Measurements from ENCODE around the gene NPFFR2. TPM values are rescaled to one million over a fixed set of nuclear protein-coding genes. Genes with fewer than 3 reads are reported as not detected.
"Not testable (repeated sequence)": the region's sequence is repeated elsewhere in the genome, so short reads cannot be mapped to it uniquely, and the experiment has no call there.

Gene NPFFR2
- total RNA-seq, 1 experiment from 2014 or later = not detected

DNA sequence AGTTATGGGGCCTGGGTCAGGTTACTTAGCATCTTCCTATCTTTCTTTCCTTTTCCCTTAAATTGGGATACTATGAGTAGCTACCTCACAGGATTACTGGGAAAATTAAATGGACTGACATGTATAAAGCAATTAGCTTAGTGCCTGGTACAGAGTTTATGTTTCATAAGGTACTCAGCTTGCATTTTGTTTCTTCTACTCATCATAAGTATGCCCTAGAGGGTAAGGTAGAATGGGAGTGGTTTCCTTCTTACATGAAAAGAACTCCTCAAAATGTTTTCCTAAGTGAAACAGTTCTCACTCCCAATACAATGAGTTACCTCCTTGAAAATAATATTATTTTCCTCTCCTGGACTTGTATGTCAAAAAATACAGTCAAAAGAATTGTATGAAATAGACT, 75.7 kb downstream of the NPFFR2 start:
- no peak for DNase-seq (ENCODE audit: low read depth, low spot score)
- in situ Hi-C loops (cut with HindIII; ENCODE audit: low pct_unique_long_range_greater_than_20kb, low sequenced_read_pairs) = no loop called here

DNA sequence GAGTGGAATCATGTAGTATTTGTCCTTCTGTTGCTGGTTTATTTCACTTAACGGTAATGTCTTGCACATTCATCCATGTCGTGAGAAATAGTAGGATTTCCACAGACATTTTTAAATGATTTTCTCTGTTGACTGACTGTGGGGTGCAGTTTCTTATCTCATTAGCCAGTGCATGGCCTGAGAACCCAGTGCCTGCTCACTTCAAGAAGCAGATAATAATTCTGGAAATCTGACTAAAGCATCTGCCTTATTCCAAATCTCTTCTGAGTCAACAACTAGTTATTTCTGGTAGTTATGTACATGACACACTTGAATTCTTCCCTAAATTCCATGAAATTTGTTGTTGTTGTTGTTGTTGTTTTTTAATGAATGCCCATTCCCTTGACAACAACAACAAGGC, 77.6 kb downstream of the NPFFR2 start:
- in situ Hi-C loops (cut with HindIII; ENCODE audit: low pct_unique_long_range_greater_than_20kb, low sequenced_read_pairs) = no loop called here
- DNase-seq (ENCODE audit: low read depth, low spot score) = no peak

DNA sequence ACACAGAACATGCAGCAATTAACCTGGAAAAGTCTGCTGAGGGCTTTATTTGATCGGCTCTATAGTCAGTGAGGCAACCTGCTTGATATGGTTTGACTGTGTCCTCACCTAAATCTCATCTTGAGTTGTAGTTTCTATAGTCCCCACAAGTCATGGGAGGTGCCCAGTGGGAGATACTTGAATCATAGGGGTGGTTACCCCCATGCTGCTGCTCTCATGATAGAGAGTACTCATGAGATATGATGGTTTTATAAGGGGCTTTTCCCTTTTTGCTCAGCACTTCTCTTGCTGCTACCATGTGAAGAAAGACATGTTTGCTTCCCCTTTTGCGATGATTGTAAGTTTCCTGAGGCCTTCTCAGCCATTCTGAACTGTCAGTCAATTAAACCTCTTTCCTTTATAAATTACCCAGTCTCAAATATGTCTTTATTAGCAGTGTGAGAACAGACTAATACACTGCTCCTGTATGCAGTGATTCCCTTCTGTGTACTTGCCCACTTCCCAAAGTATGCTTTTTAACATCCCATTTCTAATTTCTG, 78.2 kb downstream of the NPFFR2 start:
- in situ Hi-C loops (cut with HindIII; ENCODE audit: low pct_unique_long_range_greater_than_20kb, low sequenced_read_pairs) = no loop called here
- DNase-seq (ENCODE audit: low read depth, low spot score) = no peak

DNA sequence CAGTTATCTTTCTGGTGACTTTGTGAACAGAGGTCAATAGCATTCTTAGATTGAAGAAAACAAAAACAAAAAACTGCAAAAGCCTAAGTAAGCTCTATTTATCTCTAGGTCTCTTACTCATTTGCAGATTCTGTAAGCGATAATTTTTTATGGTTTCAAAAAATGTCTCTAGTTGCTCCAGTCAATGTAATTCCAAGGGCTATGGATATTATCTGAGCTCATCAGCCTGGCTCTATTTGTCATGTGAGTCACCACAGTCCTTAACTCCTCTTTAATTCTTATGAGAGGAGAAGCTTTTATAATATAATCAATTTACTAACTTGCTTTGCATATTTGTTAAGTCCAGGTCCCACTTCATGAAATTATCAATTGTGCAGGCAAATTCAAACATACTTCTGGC, 79.1 kb downstream of the NPFFR2 start:
- no peak for DNase-seq (ENCODE audit: low read depth, low spot score)

DNA sequence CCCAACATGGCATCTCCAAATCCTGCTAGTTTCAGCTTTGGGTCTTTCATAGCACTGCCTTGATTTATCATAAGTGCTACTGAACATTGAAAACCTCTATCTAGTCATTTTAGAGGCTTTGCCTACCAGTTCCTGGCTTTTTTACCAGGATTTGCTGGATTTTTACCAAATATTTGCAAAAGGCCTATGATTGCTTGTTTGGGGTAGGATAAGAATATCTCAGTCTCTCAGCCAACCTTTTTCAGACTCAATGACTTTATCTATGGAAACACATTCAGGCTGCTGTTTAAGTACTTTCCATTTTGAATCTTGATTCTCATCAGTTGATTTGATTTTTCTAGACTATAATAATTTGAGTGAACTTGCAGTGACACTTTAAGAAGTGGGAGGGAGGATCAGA, 80.1 kb downstream of the NPFFR2 start:
- in situ Hi-C loops (cut with HindIII; ENCODE audit: low pct_unique_long_range_greater_than_20kb, low sequenced_read_pairs) = no loop called here
- no peak for DNase-seq (ENCODE audit: low read depth, low spot score)

More for the DNA sequence above, 79.1 kb downstream of the NPFFR2 start:
- in situ Hi-C loops (cut with HindIII; ENCODE audit: low pct_unique_long_range_greater_than_20kb, low sequenced_read_pairs) = no loop called here

DNA sequence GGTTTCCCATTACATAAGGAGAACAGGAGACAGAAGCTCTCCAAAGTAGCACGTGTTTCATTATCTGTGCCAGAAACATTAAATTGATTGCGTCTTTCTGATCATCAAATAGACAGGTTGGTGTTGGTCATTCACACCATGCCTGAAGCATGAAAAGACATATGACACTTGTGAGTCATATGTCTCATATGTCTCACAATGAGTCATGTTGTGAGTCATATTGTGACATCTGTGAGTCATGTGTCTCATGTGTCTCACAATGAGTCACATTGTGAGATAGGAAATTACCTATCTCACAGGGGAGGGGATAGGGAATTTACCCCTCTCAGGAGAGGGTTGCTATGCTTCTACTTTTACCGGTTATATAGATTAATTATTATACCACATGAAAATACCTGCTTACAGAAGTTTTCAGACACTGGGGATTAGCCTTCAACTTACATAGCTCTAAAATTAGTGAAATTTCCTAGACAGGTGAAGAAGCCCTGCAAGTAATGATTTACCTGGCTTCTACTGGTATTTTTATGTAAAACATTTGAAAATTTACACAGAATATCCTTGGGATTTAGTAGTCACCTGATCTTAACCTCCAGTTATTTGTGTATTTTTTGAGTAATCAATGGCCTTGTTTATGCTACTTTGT, 80.8 kb downstream of the NPFFR2 start:
- peak; percentile 28 for DNase-seq (ENCODE audit: low read depth, low spot score)
- in situ Hi-C loops (cut with HindIII; ENCODE audit: low pct_unique_long_range_greater_than_20kb, low sequenced_read_pairs) = no loop called here

DNA sequence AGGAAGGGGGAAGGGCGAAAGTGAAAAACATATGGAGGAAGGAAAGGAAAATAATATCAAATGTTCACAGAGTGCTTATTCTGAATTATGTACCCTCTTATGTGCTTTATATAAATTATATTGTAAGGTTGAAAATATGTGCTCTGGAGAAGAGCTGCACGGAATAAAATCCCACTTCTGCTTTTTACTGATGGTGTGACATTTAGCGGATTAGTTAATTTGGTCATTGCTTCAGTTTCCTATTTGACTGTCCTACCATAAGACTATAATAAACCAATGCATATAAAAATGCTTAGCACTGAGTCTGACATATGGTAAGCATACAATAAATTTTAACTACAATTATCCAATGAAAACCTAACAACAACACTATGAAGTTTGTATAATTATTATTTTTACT, 86.2 kb downstream of the NPFFR2 start:
- in situ Hi-C loops (cut with HindIII; ENCODE audit: low pct_unique_long_range_greater_than_20kb, low sequenced_read_pairs) = no loop called here
- DNase-seq (ENCODE audit: low read depth, low spot score) = no peak

DNA sequence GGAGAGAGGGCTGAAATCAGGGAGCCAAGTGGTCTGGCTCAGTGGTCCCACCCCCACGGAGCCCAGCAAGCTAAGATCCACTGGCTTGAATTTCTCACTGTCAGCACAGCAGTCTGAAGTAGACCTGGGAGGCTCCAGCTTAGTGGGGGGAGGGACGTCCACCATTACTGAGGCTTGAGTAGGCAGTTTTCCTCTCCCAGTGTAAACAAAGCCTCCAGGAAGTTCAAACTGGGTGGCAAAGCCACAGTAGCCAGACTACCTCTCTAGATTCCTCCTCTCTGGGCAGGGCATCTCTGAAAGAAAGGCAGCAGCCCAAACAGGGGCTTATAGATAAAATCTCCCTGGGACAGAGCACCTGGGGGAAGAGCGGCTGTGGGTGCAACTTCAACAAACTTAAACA, 88.1 kb downstream of the NPFFR2 start:
- in situ Hi-C loops (cut with HindIII; ENCODE audit: low pct_unique_long_range_greater_than_20kb, low sequenced_read_pairs) = no loop called here
- DNase-seq (ENCODE audit: low read depth, low spot score) = no peak

DNA sequence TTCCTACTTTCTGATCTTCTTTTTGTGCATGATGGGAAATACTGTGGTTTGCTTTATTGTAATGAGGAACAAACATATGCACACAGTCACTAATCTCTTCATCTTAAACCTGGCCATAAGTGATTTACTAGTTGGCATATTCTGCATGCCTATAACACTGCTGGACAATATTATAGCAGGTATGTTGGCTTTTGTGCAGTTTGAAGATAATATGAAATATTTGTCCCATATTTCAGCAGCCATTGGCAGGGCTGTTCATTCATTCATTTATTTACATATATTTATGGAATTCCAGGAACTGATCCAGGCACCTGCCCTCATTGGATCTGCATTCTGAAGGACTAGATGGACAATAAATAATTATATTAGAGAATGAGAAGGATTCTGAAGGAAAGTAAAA, 96.9 kb downstream of the NPFFR2 start:
- in situ Hi-C loops (cut with HindIII; ENCODE audit: low pct_unique_long_range_greater_than_20kb, low sequenced_read_pairs) = no loop called here
- no peak for DNase-seq (ENCODE audit: low read depth, low spot score)

DNA sequence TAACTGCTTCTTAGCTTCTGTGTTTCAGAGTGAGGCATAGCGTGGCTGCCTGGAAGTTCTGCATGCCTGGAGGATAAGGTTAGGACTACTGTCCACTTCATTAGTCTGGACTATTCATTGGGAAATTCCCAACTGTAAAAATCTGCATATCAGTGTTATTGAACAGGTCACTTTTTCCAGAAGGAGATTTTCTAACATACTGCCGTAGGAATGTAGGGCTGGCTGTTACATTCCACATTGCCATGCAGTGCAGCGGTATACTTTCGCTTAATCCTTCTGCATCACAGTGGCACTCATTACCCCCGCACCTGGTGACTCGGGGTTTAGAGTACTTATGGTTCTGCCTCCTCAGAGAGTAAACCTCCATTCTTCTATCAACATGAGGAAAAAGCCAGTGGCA, 104.6 kb downstream of the NPFFR2 start:
- in situ Hi-C loops (cut with HindIII; ENCODE audit: low pct_unique_long_range_greater_than_20kb, low sequenced_read_pairs) = no loop called here
- no peak for DNase-seq (ENCODE audit: low read depth, low spot score)

DNA sequence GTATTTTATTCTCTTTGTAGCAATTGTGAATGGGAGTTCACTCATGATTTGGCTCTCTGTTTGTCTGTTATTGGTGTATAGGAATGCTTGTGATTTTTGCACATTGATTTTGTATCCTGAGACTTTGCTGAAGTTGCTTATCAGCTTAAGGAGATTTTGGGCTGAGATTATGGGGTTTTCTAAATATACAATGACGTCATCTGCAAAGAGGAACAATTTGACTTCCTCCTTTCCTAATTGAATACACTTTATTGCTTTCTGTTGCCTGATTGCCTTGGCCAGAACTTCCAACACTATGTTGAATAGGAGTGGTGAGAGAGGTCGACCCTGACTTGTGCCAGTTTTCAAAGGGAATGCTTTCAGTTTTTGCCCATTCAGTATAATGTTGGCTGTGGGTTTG, 108.2 kb downstream of the NPFFR2 start:
- in situ Hi-C loops (cut with HindIII; ENCODE audit: low pct_unique_long_range_greater_than_20kb, low sequenced_read_pairs); DNase-seq (ENCODE audit: low read depth, low spot score): not testable (repeated sequence)

DNA sequence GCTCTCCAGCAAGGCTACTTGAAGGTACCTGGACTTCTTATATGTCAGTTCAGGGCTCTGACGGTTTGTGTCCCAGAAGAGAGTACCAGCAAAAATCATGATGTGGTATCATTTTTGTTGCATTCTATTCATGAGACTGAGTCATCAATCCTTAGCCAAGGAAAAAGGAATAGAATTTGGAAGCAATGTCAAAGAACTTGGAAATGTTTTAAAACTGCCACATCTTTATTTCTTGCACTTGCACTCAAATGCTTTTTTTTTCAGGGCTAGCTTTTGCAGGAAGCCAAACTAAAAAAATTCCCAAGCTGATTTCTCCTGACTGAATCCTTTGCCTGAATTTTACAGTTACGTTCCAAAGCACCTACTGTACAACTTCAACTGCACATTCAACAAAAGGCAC, 112.4 kb downstream of the NPFFR2 start:
- DNase-seq (ENCODE audit: low read depth, low spot score) = no peak
- in situ Hi-C loops (cut with HindIII; ENCODE audit: low pct_unique_long_range_greater_than_20kb, low sequenced_read_pairs) = no loop called here

DNA sequence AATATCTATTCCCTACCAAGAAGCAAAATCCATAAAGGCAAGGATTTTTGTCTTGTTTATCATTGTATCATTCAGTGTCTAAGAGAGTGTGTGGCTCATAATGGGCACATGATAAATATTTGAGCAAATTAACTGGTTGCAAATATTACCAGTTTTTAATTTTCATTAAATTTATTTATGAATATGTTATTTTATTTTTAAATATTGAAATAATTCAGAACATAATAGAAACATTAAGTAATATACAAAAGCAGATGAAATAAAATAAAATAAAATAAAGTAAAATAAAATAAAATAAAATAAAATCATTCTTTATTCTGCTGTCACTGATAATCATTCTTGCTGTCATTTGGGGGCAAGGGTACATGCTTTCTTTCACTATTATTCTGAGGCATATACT, 120.9 kb downstream of the NPFFR2 start:
- in situ Hi-C loops (cut with HindIII; ENCODE audit: low pct_unique_long_range_greater_than_20kb, low sequenced_read_pairs) = no loop called here

DNA sequence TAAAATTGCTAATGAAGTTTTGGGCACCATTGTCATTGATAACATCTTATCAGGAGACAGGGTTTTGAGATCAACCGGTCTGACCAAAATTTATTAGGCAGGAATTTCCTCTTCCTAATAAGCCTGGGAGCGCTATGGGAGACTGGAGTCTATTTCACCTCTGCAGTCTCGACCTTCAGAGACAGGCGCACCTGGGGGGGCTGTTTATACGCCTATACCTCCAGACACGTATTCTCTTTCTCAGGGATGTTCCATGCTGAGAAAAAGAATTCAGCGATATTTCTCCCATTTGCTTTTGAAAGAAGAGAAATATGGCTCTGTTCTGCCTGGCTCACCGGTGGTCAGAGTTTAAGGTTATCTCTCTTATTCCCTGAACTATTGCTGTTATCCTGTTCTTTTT, 121.8 kb downstream of the NPFFR2 start:
- DNase-seq (ENCODE audit: low read depth, low spot score); in situ Hi-C loops (cut with HindIII; ENCODE audit: low pct_unique_long_range_greater_than_20kb, low sequenced_read_pairs): not testable (repeated sequence)

More for the DNA sequence above, 120.9 kb downstream of the NPFFR2 start:
- no peak for DNase-seq (ENCODE audit: low read depth, low spot score)

DNA sequence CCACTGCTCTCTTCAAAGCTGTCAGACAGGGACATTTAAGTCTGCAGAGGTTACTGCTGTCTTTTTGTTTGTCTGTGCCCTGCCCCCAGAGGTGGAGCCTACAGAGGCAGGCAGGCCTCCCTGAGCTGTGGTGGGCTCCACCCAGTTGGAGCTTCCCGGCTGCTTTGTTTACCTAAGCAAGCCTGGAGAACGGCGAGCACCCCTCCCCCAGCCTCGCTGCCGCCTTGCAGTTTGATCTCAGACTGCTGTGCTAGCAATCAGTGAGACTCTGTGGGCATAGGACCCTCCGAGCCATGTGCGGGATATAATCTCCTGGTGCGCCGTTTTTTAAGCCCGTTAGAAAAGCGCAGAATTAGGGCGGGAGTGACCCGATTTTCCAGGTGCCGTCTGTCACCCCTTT, 137.5 kb downstream of the NPFFR2 start:
- DNase-seq (ENCODE audit: low read depth, low spot score); in situ Hi-C loops (cut with HindIII; ENCODE audit: low pct_unique_long_range_greater_than_20kb, low sequenced_read_pairs): not testable (repeated sequence)

DNA sequence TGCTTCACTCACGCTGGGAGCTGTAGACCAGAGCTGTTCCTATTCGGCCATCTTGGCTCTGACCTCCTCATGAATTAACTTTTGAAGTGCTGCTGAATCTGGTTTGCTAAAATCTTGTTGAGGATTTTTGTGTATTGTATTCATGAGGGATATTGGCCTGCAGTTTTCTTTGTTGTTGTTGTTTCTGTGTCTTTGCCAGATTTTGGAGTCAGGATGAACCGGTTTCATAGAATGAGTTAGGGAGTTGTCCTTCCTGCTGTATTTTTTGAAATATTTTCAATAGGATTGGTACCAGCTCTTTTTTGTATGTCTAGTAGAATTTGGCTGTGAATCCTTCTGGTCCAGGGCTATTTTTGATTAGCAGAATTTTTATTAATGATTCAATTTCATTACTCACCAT, 138.1 kb downstream of the NPFFR2 start:
- in situ Hi-C loops (cut with HindIII; ENCODE audit: low pct_unique_long_range_greater_than_20kb, low sequenced_read_pairs) = no loop called here
- DNase-seq (ENCODE audit: low read depth, low spot score) = no peak

DNA sequence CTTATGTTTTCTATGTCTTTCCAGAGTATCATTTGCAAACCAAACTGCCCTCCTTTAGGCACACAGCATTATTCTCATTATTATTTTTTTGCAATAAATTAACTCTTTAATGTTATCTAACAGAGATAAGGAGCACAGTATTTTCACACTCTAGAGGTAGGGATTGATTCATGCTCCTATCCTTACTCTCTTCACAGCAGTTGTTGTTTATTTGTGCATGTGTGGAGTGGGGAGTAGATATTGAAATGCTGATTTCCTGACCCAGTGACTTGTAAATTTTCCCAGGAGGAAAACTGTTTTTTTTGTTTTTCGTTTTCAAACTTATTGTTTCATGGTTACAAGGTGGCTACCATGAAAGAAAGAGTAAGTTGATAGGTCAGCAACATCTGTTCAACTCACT, 140.0 kb downstream of the NPFFR2 start:
- in situ Hi-C loops (cut with HindIII; ENCODE audit: low pct_unique_long_range_greater_than_20kb, low sequenced_read_pairs) = no loop called here
- no peak for DNase-seq (ENCODE audit: low read depth, low spot score)

DNA sequence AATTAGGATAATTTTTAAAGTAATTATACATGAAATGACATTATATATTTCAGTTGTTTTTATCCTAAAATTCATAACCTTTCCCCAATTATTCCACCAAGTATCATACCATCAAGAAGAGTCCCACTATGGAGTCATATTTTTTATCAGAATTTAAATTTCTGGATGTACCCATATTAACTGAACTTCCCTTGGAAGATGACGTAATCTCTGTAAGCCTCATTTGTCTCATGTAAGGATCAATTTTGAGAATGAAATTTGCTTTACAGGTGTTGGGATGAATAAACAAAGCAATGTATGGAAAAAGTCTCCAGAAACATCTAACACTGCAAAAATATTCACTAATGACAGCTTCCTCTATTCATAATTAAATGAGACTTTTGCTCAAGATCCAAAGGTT, 147.5 kb downstream of the NPFFR2 start:
- no peak for DNase-seq (ENCODE audit: low read depth, low spot score)
- in situ Hi-C loops (cut with HindIII; ENCODE audit: low pct_unique_long_range_greater_than_20kb, low sequenced_read_pairs) = no loop called here

DNA sequence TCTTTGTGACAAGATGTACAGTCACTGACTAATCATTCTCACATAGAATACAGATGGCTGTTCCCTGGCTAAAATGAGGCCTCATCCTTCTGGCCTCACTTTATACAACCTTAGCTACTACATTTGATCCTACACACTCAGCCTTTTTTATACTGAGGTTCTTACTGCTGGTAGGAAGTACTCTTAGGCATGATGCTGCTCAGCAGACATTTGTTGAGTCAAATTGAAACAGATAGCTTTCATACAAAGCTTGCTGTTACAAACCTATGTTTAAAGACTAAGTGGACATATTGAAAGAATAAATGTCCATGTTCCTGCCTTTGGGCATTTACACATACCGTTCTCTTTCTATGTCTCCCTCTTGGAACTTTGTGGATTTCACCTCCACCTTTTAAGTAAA, 154.9 kb downstream of the NPFFR2 start:
- in situ Hi-C loops (cut with HindIII; ENCODE audit: low pct_unique_long_range_greater_than_20kb, low sequenced_read_pairs) = no loop called here
- no peak for DNase-seq (ENCODE audit: low read depth, low spot score)

DNA sequence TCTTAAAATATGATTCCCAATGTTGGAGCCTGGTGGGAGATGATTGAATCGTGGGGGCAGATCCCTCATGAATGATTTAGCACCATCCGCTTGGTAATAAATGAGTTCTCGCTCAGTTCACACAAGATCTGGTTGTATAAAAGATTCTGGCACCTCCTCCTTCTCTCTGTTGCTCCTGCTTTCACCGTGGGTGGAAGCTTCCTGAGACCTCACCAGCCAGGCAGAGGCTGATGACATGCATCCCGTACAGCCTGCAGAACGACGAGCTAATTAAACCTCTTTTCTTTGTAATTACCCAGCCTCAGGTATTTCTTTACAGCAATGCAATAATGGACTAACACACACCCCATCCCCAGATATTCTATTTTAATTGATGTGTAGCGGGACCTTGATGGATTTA, 162.2 kb downstream of the NPFFR2 start:
- no peak for DNase-seq (ENCODE audit: low read depth, low spot score)
- in situ Hi-C loops (cut with HindIII; ENCODE audit: low pct_unique_long_range_greater_than_20kb, low sequenced_read_pairs) = no loop called here

Measured in SK-MEL-5 (cell line).